Measurements from ENCODE around the gene GNG11. TPM values are rescaled to one million over a fixed set of nuclear protein-coding genes. Genes with fewer than 3 reads are reported as not detected.

GNG11 gene
- total RNA-seq, 1 experiment from 2014 or later, result 4.4 TPM

- H3K9me2 ChIP-seq (ENCODE audit: insufficient read depth), result no peaks in the 10 kb centered on the region
- ChIA-PET CTCF (interaction anchor here (0.6 kb wide), 1 partner anchor 100 kb away, joined by 3 read pairs; no protein-coding TSS in a partner anchor), POLR2A (ENCODE audit: unreplicated experiment) (no interaction called here)
- H2AFZ ChIP-seq, result no peak overlapping the region
- H3K36me3 ChIP-seq (ENCODE audit: low read depth), result no peaks in the 10 kb centered on the region
- intact Hi-C loops (cut with micrococcal nuclease; ENCODE audit: unreplicated experiment), result loop anchor here (5.0 to 10.0 kb wide), 2 partner anchors 380 to 502 kb away; no protein-coding TSS in a partner anchor
- H3K27me3 ChIP-seq (ENCODE audit: insufficient read depth, low read depth), result no peaks in the 10 kb centered on the region
- no peaks in the 10 kb centered on the region for H3F3A ChIP-seq (ENCODE audit: insufficient read depth, low read depth)
- no peak overlapping the region for H3K4me3 ChIP-seq
- H3K9me3 ChIP-seq (ENCODE audit: insufficient read depth, low read depth), result no peaks in the 10 kb centered on the region
- H3K79me2 ChIP-seq (ENCODE audit: low read depth), result no peaks in the 10 kb centered on the region
- no peak for DNase-seq
- peaks cover 21% of the 10 kb centered on the region for H3K4me1 ChIP-seq (replicated peaks; ENCODE audit: insufficient read depth)
- H3K27ac ChIP-seq, result no peak overlapping the region
- no peak overlapping the region for H3K4me2 ChIP-seq
- no TSS peak for BruUV-seq (replicated peaks)
- H4K20me1 ChIP-seq (ENCODE audit: insufficient read depth), result no peaks in the 10 kb centered on the region
- no peak for TF ChIP-seq EZH2 (IDR thresholded peaks at IDR 0.05; ENCODE audit: low read depth)
- TF ChIP-seq CTCF (conservative IDR thresholded peaks at IDR 0.05), result no peak
Measured at GRCh38 chr7:93894966-93895640, 26.4 kb upstream of the GNG11 start.

- no peaks in the 10 kb centered on the region for H3K36me3 ChIP-seq (ENCODE audit: low read depth)
- H3K4me3 ChIP-seq, result no peak overlapping the region
- H3K27me3 ChIP-seq (ENCODE audit: insufficient read depth, low read depth), result no peaks in the 10 kb centered on the region
- BruUV-seq (replicated peaks), result no TSS peak
- intact Hi-C loops (cut with micrococcal nuclease; ENCODE audit: unreplicated experiment), result loop anchor here (10.0 kb wide), 1 partner anchor 379 kb away; no protein-coding TSS in a partner anchor
- no peak overlapping the region for H3K4me2 ChIP-seq
- no peak for TF ChIP-seq EZH2 (IDR thresholded peaks at IDR 0.05; ENCODE audit: low read depth)
- no peak for TF ChIP-seq CTCF (conservative IDR thresholded peaks at IDR 0.05)
- peak in 1 of 2 experiments; percentile 46 for DNase-seq
- CTCF ChIA-PET, result interaction anchor here (0.5 to 0.6 kb wide), 2 partner anchors 99 to 193 kb away, joined by 3 read pairs; no protein-coding TSS in a partner anchor
- no peak overlapping the region for H2AFZ ChIP-seq
- no peaks in the 10 kb centered on the region for H3K79me2 ChIP-seq (ENCODE audit: low read depth)
- no peaks in the 10 kb centered on the region for H3F3A ChIP-seq (ENCODE audit: insufficient read depth, low read depth)
- H4K20me1 ChIP-seq (ENCODE audit: insufficient read depth), result no peaks in the 10 kb centered on the region
- H3K27ac ChIP-seq, result no peak overlapping the region
- H3K9me2 ChIP-seq (ENCODE audit: insufficient read depth), result no peaks in the 10 kb centered on the region
- H3K9me3 ChIP-seq (ENCODE audit: insufficient read depth, low read depth), result no peaks in the 10 kb centered on the region
- H3K4me1 ChIP-seq (replicated peaks; ENCODE audit: insufficient read depth), result peaks cover 20% of the 10 kb centered on the region
- POLR2A ChIA-PET (ENCODE audit: unreplicated experiment), result no interaction called here
Measured at GRCh38 chr7:93895859-93896600, 25.5 kb upstream of the GNG11 start.

- BruUV-seq (replicated peaks), result no TSS peak
- no peaks in the 10 kb centered on the region for H4K20me1 ChIP-seq (ENCODE audit: insufficient read depth)
- H3K27ac ChIP-seq, result peak overlapping the region; percentile 69
- H2AFZ ChIP-seq, result no peak overlapping the region
- no peak overlapping the region for H3K4me3 ChIP-seq
- peak in 1 of 2 experiments; percentile 82 for DNase-seq
- H3K36me3 ChIP-seq (ENCODE audit: low read depth), result no peaks in the 10 kb centered on the region
- TF ChIP-seq CTCF (conservative IDR thresholded peaks at IDR 0.05) (no peak), EZH2 (IDR thresholded peaks at IDR 0.05; ENCODE audit: low read depth) (no peak)
- no peaks in the 10 kb centered on the region for H3F3A ChIP-seq (ENCODE audit: insufficient read depth, low read depth)
- H3K79me2 ChIP-seq (ENCODE audit: low read depth), result no peaks in the 10 kb centered on the region
- POLR2A ChIA-PET (ENCODE audit: unreplicated experiment), result no interaction called here
- no peak overlapping the region for H3K4me2 ChIP-seq
- H3K9me3 ChIP-seq (ENCODE audit: insufficient read depth, low read depth), result no peaks in the 10 kb centered on the region
- peaks cover 13% of the 10 kb centered on the region; the same call in 1 of the 2 replicates for H3K4me1 ChIP-seq (replicated peaks; ENCODE audit: insufficient read depth)
- intact Hi-C loops (cut with micrococcal nuclease; ENCODE audit: unreplicated experiment), result loop anchor here (10.0 kb wide), 1 partner anchor 377 kb away; no protein-coding TSS in a partner anchor
- CTCF ChIA-PET, result no interaction called here
- no peaks in the 10 kb centered on the region for H3K9me2 ChIP-seq (ENCODE audit: insufficient read depth)
- H3K27me3 ChIP-seq (ENCODE audit: insufficient read depth, low read depth), result no peaks in the 10 kb centered on the region
Measured at GRCh38 chr7:93897680-93898079, 23.9 kb upstream of the GNG11 start.
